HCT116 (cell line): ENCODE results near the gene OR5AS1.

Source experiments
- CTCF ChIP-seq, 3 experiments: fragments of 200-600 bp in 1 of 3; sonication (generic) in 1 of 3; IDR thresholded peaks in 2 of 3; conservative IDR thresholded peaks in 1 of 3; 2 replicates each; pipeline ENCODE4 v1.5.1; 2012 to 2017; ENCODE audit warnings: low read depth in 2 of 3, low read length in 2 of 3, antibody characterized with exemption in 1 of 3, borderline replicate concordance in 1 of 3, control low read depth in 1 of 3, mild to moderate bottlenecking in 1 of 3, mixed read lengths in 1 of 3, mixed run types in 1 of 3, moderate library complexity in 1 of 3; ENCODE audit not compliant: insufficient read depth in 1 of 3
- POLR2AphosphoS5 ChIP-seq: IDR thresholded peaks from 2 replicates; pipeline ENCODE4 v1.6.1; 2011; ENCODE audit warnings: mild to moderate bottlenecking, low read depth, low read length, moderate library complexity

- TF ChIP-seq POLR2AphosphoS5: no peak
- TF ChIP-seq CTCF (IDR thresholded peaks at IDR 0.05 in 2 of 3, conservative IDR thresholded peaks at IDR 0.05 in 1 of 3; ENCODE audit: borderline replicate concordance in 1 of 3, insufficient read depth in 1 of 3, low read depth in 2 of 3, low read length in 2 of 3): no peak
Measured at GRCh38 chr11:55994525-55994924, 32.9 kb upstream of the OR5AS1 start, which contains the start of gene OR5F1.
